GM18499 (cell line): ENCODE data around the gene TXNRD1.
"Not testable (repeated sequence)": the region's sequence is repeated elsewhere in the genome, so short reads cannot be mapped to it uniquely, and the experiment has no call there.

Experiments used
- ATAC-seq: cut with Tn5 transposase; IDR thresholded peaks from one replicate; pipeline ENCODE4 v1.9.1; 2021; ENCODE audit warnings: moderate number of reproducible peaks; ENCODE audit not compliant: insufficient read depth, unreplicated experiment

The TXNRD1 gene

DNA sequence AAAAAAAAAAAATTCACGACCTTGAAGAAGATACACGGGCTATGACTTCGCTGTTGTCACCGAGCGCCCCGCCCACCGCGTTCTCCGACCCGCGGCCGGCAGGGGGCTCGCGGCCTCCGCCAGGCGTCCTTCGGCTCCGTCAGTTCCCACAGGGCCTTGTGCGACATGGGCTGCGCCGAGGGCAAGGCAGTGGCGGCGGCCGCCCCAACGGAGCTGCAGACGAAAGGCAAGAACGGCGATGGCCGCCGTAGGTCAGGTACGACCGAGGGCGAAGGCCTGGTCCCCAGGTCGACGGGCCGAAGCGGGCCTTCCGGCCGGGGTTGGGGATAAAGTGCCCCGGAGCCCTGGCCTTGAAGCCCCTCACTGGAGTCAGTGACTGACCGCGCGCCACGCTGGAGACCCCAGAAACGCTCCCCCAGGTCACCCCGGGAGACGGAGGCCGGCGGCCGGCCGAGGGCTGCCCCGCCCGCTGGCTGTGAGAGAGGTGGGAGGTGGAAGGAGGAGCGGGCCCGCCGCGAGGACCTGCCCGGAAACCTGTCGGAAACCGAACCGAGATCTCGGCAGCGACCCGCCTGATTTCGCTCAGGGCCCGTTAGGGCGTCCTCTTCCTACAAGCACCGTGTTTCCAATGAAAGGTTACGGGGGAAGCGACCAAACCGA lies at the start of gene TXNRD1:
Gene TXNRD1, plus strand, starts transcription at position 142 of the 660 bp plus-strand sequence. Its CDS starts 24 bp downstream, at position 166.
- ATAC-seq: peak; percentile 68

DNA sequence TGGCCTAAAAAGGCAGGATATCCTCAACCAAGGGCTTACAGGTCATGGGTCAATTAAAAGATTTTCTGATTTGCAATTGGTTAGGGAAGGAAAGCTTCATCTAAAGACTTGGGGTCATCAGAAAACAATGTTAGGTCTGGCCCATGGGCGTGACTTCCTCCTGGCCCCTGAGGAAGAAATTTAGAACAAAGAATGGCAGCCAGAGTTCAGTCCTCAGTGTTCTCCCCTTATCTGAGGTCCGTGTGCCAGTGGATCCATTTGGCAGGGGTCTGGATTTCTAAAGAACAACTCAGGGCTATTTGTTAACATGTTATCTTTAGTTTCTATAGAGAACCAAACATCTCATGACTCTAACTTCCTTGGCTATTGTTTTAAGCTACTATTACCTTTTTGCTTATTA lies 49.8 kb upstream of the TXNRD1 start:
- no peak for ATAC-seq

DNA sequence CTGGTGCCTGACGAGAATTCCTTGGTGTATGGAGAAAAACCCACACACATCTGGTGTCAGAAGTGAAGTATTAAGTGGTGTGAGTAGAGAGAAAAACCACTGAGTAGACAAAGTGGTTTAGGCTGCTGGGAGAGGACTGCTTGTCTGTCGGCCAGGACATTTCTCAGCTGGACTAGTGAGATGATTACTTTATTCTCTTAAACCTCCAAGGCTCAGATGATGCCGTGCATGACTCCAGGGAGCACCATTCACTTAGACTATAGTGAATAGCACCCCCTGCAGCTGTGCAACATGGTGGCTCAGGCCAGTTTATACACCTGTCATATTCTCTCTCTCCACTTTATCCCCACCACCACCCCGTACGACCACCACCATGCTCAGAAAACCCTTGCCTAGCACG lies 49.1 kb upstream of the TXNRD1 start:
- ATAC-seq: no peak

DNA sequence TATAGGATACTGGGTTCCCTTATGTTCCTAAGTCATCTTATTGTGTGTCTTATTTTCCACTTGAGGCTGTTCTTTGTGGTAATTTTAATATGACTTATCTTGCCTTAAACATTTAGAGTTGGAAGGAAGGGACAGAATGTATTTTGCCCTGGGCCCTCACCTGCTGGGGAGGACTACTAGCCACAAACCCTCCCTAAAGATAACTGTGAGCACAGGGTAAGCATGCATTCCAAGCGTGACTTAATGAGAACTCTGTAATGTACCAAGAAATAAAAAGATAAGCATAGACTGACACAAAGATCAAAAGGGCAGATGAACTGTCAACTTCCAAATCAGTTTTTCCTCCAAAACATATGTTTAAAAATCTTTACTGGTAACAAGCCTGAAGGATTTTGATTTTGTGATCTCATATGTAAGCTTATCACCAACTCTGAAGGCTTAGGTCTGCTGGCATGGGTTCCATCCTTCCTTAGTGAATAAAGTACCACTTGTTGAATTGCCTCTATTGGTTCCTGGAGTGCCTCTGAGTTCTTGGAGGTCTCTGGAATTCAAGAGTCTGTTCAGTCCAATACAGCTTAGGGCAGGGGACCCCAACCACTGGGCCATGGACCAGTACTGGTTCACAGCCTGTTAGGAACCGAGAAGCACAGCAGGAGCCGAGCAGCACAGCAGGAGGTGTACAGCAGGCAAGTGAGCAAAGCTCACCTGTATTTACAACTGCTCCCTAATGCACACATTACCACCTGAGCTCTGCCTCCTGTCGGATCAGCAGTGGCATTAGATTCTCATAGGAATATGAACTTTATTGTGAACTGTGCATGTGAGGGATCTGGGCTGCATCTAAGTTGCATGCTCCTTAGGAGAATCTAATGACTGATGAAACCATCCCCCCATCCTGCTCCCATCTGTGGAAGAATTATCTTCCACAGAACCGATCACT lies 47.8 kb upstream of the TXNRD1 start:
- ATAC-seq: no peak

DNA sequence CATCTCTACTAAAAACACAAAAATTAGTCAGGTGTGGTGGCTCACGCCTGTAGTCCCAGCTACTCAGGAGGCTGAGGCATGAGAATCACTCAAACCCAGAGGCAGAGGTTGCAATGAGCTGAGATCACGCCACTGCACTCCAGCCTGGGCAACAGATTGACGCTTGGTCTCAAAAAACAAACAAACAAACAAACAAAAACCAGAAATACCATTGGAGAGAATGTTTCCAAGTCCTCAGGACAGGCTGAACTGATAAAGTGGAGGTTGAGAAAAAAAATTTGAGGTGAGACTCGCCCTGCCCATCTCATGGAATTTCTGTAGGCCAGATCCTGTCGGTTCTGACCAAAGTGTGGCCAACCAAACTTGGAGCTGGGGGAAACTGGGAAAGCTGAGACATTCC lies 47.0 kb upstream of the TXNRD1 start:
- ATAC-seq: no peak

DNA sequence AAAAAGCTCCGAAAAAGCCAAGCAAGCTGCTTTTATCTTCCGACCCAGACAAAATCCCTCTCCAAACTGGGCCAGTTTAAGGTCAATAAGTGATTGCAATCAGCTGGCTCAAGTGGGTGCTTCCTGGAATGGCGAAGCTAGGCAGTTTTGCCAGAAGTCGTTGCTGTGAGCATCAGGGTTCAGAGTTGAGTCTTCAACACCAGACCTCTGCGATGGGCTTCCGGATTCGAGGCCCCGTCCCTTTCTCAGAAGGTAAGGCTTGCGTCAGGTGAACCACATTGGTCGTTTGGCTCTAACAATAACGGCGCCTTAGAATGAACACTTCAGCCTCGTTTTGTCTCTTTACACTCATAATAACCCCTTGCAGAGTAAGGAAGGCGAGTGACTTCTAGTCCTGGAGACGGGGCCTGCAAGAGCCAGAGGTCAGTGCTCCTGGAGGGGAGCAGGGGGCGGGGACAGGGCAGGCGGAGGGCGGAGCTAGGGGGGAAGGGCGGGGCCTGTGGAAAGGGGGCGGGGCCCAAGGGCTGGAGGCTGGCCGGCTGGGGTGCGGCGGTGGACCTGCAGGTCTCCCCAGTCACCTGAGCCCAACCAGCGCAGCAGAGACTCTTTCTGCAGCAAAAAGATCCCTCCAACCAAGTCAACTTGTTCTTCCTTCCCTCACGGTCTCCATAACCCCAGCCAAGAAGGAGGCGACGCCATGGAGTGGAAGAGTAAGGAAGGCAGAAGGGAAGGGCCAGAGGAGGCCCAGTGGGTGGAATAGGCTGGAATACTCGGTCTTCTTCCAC lies 43.6 kb upstream of the TXNRD1 start:
- ATAC-seq: no peak

DNA sequence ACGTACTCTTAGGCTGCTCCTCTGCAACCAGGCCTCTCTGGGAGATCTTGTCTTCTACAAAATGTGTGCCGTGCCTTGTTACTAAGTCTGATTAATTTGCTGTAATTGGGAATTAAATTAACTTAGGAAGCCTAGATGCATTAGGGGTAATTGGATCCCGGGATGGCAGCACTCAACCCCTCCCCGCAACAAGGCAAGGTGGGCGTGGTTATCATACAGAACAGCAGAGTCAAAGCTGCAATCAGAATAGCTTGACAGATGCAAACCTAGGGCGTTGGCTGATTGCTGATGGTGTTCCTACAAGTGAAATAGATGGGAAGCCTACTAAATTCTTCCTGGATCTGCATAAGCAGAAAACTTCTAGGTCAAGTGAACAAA lies 43.0 kb upstream of the TXNRD1 start:
- ATAC-seq: no peak

DNA sequence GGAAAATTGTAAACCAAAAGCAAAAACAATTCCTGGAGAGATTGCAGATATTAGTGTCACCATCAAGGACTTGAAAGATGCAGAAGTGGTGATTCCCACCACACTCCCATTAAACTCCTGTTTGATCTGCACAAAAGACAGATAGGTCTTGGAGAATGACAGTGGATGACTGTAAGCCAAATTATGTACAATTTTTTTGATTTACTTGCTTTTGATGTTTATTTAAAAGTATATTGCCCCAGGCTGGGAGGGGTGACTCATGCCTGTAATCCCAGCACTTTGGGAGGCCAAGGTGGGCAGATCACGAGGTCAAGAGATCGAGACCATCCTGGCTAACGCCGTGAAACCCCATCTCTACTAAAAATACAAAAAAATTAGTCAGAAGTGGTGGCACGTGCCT lies 41.8 kb upstream of the TXNRD1 start:
- not testable (repeated sequence) for ATAC-seq

DNA sequence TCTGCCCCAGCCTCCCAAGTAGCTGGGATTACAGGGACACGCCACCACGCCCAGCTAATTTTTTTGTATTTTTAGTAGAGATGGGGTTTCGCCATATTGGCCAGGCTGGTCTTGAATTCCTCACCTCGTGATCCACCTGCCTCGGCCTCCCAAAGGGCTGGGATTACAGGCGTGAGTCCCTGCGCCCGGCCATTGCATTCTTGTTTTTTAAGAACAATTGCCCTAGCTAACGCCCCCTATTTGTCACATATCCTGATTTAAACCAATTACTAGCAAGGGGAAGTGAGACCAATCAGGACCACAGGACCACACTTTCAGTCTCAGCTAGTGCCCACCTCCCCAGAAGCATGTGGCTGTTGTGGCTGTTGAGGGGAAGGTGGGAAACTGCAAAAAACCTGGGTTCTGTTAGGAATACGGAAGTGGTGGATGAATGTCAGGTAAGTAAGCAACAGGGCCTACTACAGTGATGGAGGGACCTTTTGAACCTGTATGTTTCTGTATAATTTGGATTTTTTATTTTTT lies 39.8 kb upstream of the TXNRD1 start:
- no peak for ATAC-seq

DNA sequence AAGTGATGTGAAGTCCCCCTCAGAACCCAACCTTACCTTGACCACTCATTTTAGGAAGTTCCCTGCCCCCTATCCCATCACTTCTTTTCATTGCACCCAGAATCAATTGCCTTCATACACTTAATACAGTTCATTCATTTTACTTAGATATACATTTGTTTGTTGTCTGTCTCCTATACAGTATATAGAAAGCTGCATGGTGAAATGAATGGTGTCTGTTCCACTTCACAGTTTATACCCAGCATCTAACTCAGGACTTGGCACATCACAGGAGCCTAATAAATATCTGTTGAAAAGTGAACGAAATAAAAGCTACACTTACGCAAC lies 38.3 kb upstream of the TXNRD1 start:
- ATAC-seq: no peak

DNA sequence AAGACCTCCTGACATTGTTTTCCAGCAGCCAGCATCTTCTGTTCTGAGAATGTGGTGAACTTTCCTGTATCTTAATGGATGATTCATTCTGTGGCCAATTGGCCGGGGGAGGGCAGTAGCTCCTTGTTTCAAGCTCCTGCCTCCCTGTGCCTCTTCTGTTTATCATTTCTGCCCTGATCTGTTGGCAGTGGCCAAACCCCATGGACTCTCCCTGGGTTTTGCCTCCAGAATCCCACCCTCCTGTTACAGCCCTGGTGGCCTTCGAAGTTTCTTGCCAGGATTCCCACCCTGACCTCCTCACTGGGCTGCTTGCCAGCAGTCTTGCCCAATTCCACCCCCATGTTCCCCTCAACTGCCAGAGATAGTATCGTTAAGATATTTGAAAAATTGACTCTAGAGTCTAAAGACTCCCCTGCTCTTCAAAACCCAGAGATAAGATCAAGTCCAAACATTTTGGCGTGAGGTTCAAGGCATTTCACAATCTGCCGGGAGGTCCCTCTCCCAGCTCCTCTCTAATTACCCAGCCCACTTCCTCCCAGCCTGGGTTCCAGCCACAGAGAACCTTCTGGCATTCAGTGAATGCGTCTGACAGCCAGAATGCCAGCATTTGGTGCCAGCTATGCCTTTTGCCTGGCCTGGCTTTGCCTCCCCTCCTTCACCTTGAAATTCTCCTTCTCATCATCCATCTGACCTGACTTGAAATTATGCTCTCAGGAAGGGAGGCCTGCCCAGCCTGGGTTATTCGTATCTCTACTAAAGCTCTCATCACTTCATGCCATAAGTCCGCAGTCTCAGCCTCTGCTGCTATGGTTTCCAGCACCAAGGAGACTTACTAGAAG lies 37.7 kb upstream of the TXNRD1 start:
- no peak for ATAC-seq

DNA sequence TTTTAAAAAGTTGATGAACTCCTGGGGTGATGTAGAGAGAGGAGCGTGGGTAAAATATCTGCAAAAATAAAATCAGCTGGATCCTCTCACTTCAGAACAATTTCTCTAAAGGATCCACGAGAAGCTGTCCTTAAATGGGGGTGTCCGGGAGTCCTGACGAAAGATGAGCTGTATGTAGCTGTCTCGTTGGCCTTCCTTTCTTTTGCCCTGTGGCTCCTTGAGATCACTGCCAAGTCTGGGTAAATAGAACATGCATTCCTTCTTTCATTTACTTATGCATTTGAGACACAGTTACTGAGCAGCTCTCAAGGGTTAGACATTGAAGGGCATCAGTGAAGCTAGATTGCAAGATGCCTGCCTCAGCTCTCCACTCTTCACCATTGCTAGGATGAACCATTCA lies 35.2 kb upstream of the TXNRD1 start:
- ATAC-seq: no peak

DNA sequence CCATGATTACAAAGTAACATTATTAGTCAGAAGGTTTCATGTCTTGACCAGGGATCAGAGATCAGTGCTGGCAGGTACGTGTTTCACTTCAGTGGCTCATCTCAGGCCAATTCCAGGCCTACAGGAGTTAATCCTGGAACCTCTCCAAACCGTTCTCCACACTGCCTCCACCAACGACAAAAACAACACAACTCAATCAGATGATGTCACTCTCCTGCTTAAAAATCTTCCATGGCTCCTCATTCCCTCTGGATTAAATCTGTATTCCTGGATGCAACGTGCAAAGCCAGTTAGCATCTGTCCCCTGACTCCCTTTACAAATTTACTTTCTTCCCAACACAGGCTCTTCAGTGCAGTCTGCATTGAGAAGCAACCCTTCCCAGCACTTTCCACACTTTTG lies 34.3 kb upstream of the TXNRD1 start:
- no peak for ATAC-seq

DNA sequence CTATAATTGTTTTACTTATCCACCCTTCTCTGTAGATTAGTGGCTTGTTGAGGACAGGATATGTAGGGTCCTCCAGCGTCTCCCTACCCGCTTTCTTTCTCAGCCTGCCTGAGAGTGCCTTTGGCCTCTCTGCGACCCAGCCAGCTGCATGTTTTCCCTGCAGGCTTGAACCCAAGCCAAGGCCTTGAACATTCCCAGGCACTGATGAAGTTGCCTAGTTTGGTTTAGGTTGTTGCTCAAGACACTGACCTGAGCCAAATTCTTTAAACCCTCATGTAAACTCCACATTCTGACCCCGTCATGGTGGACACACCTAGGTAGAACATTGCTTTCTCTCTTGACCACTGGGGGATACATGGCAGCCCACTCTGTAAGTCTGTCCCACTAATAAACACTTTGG lies 33.4 kb upstream of the TXNRD1 start:
- no peak for ATAC-seq

DNA sequence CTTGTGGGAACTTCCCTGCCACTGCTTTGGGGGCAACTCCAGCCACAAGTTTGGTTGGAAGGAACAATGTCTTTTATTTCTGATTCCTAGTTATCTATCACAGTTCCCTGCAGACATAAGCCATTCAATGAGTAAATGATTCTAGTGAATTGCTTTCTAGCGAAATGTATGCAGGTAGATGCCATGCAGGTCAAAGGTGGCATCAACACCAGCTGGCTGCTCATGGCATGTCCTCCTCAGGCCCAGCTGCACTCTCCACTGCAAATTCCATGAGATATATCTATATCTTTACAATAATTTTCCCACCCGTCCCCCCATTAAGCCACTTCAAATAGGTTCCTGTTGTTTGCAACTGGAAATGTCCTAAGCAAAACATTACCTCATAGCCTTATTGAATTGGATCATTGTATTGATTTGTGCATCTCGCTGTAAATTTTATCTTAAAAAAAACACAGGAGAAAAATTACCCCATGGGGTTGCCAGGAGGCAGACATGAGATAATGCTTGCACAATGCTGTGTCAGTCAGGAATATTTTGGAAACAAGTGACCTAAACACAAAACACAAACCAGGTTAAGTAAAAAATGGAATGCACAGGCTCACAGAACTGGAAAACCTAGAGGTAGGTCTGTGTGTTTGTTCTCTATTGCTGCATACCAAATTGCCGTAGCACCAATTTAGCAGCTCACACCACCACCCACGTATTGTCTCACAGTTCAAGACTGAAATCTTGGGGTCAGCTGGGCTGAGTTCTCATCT lies 32.8 kb upstream of the TXNRD1 start:
- ATAC-seq: no peak

DNA sequence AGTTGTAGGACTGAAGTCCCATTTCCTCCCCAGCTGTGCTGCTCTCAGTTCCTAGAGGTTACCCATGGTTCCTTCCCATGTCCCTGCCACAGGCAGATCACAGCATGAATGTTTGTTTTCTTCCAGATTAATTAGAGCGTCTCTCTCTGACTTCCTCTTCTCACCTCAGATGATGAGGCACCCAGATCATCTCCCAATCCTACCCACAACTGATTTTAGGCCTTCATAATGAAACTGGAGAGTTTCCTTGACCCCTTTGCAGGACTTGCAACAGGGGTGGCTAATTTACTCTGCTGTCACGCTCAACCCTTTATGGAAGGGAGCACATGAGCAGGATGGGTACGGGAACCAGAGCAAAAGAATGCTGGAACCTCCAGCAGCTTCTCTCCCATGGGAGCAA lies 32.1 kb upstream of the TXNRD1 start:
- ATAC-seq: no peak

DNA sequence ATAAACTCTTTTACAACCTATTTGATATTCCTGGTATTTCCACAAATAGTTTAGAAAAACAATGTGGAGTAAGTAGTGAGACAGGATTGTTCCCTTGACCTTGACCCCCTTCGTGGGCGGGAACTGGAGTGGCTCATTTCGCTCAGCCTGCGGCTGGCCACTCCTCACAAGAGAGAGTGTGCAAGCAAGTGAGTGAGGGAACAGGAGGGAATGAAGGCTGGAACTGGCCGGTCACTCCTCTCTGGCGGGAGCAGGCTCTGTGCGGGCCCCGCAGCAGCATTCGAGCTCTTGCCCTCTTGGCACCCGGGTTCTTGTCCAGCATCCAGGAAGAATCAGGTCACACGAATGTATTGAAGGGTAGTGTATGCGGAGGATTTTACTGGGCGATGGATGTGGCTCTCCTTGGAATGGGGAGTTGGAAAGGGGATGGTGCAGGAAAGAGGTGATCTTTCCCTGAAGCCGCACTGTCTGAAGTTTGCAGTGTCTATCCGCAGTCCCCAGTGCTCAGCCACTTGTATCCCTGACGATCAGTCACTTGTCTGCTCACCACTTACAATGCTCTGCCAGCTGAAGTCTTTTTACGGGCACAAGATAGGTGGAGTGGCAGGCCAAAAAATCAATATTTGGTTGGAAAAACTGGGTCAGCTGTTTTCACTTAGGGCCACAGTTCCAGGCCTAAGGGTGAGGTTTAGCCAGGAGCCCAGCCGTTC lies 28.0 kb upstream of the TXNRD1 start:
- ATAC-seq: no peak

DNA sequence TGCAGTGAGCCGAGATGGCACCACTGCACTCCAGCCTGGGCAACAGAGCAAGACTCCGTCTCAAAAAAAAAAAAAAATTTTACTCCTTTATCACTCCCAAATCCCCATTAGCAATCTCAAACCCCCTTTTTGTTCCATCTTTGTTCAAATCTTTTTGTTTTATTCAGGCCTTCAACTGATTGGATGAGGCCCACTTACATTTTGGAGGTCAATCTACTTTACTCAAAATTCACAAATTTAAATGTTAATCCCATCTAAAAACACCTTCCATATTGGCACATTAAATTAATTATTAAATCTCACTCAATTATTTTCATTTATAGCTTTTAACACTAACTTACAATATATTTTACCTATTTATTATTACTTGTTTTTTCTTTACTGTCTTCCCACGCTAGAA lies 27.0 kb upstream of the TXNRD1 start:
- ATAC-seq: no peak
